ENCODE results near the gene TDO2. TPM values are rescaled to one million over a fixed set of nuclear protein-coding genes. Genes with fewer than 3 reads are reported as not detected.

TDO2 gene
- 12.1 and 12.9 TPM in 2 replicates for total RNA-seq (2014; rRNA removed; shearing (Covaris generic))

- no peak for DNase-seq (ENCODE audit: low read depth)
Measured at GRCh38 chr4:155903453-155903852, at the start of gene TDO2. Gene TDO2 (plus strand): TSS chr4:155903696. CDS start chr4:155903759, 63 bp downstream.

DNA sequence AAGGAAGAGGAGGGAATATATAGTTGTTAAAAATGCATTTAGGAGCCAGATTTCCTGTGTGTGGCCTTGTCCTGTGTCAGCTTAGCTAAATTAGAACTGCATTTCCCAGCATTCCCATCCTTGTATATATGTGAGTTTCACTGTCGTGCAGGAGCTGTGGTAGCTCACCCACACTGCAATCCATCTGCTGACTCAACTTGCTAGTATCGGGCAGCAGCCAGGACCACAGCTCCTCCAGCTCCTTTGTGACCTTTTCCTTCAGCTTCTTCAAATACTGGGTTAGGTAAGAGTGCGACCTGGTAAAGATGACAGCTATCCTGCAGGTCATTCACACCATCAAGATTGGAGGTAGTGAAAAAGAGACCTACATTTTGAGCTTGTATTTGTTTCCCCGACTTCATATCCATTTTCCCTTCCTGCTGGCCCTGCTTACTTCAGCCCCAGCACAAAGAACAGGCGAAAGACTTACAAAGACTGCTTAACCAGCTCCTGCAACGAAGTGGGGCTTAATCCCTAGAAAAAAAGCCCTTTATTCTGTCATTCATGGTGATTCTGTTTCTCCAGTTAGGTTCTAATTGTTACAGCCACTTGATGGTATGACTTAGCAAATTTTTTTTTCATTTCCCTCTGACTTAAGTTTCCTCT is 48.8 kb upstream of the TDO2 start:
- peak; percentile 77 for DNase-seq (ENCODE audit: low read depth)

DNA sequence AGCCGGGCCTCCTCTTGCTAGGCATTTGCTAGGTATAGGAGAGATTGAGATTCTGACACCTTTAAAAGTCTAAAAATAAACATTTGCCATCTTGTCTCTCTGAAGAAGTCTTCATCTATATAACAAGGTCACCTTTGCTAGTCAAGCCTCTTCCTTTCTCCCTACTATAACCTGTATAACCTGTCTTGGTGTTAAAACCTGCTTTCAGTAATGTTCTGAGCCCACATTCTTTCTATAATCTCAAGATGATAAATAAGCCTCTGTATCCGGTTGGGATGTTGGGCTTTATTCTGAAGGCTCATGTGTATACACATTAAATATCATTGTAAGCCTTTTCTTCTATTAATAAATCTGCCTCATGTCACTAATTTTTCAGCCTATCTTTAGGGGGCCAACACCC is 47.6 kb upstream of the TDO2 start:
- DNase-seq (ENCODE audit: low read depth) = no peak

DNA sequence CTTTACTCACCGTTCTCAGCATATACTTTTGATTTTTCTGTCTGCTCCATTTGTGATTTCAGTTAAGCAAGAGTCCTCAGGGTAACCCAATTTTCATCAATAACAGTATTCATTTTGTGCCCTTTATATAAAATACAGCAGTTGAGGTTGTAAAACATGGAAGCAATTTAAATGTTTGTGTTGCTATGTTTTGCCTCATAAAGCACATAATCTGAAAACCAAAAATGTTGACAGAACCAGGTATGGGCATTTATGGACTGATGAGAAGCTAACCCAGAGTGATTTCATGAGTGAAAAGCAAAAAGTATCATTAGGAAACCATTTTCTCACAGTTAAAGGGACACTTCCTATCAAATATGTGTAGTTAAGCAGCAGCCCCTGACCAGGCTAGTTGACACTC is 37.3 kb upstream of the TDO2 start, which contains the start of gene ASIC5:
TSS of gene ASIC5 (minus strand) at position 101 of the 400 bp plus-strand sequence. CDS start at position 50, 51 bp downstream.
- no peak for DNase-seq (ENCODE audit: low read depth)

GRCh38 chr4:155875878-155876277 is 27.6 kb upstream of the TDO2 start:
- no peak for DNase-seq (ENCODE audit: low read depth)

- DNase-seq (ENCODE audit: low read depth) = no peak
Measured at GRCh38 chr4:155877971-155878370, 25.5 kb upstream of the TDO2 start.

DNA sequence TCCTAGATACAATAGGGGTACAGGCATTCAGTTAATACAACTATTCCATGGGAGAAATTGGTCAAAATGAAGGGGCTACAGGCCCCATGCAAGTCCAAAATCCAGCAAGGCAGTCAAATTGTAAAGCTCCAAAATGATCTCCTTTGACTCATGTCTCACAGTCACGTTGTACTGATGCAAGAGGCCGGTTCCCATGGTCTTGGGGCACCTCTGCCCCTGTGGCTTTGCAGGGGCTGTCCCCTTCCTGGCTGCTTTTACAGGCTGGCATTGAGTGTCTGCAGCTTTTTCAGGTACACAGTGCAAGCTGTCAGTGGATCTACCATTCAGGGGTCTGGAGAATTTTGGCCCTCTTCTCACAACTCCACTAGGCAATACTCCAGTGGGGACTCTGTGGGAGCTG is 24.9 kb upstream of the TDO2 start:
- no peak for DNase-seq (ENCODE audit: low read depth)

GRCh38 chr4:155879767-155880166 is 23.7 kb upstream of the TDO2 start:
- no peak for DNase-seq (ENCODE audit: low read depth)

DNA sequence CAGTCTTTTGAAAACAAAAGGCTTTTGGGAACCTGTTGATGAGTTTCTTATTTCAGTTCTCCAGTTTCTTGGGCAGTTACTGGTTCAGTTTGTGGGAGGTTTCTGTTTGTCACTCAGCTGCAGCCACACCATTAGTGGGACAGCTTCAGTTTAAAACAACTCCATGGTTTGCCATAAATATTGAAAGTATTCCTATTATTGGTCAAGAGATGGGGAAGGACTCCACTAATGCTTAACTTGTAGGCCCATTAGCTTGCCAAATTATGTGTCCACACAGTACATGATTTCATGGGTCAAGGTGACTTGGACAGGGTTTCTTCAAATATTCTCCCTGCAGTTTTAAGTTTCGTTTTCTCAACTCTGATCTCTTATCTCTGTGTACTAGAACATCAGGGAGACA is 21.9 kb upstream of the TDO2 start:
- DNase-seq (ENCODE audit: low read depth) = no peak

DNA sequence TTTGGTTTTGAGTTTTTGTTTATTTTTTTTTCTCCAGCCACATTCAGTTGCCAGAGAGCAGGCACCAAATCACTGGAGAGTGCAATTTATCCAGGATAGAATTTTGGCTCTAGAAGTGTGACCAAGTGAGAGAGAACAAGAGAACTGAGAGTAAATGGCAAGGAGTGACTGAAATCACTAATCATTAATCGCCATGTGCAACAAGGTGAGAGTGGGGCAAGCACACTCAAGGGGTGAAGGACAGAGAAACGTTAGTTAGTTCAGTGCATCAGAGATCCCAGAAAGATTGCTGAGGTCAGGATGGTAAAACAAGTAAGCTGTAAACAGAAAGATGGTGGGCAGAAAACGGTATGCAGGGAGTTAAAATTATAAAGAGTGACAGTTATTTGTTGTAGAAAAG is 19.6 kb upstream of the TDO2 start:
- DNase-seq (ENCODE audit: low read depth) = no peak

- DNase-seq (ENCODE audit: low read depth) = no peak
Measured at GRCh38 chr4:155885666-155886065, 17.8 kb upstream of the TDO2 start.

DNA sequence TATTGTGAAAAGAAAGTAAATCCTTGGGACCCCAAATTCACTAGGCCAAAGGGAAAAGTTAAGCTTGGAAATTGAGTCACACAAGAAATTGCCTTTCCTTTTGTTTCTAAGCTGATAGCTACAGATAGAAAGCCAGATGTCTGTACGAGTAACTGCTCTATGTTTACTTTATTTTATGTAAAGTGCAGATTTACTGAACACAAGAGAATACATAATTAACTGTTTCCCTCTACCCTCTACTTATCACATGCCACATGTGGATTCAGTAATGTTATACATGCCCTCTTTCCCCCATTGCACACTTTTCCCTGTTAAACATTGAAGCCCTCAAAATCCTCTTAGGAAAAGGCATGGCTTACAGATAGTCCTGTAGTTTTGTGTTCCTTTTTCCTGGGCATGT is 16.5 kb upstream of the TDO2 start:
- DNase-seq (ENCODE audit: low read depth) = no peak

DNA sequence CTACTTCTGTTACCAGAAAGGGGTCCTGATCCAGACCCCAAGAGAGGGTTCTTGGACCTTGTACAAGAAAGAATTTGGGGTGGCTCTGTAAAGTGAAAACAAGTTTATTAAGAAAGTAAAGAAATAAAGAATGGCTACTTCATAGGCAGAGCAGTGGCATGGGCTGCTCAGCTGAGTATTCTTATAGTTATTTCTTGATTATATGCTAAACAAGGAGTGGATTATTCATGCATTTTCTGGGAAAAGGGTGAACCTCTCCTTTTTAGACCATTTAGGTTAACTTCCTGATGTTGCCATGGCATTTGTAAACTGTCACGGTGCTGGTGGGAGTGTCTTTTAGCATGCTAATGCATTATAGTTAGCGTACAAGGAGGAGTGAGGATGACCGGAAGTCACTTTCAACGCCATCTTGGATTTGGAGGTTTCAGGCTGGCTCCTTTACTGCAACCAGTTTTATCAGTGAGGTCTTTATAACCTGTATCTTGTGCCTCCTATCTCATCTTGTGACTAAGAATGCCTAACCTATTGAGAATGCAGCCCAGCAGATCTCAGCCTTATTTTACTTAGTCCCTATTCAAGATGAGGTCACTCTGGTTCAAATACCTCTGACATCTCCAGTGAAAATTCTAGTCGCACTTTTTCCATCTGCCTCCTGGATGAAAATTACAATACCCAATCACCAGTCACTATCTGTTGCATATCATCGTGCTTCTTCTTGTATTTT is 15.5 kb upstream of the TDO2 start:
- no peak for DNase-seq (ENCODE audit: low read depth)

DNA sequence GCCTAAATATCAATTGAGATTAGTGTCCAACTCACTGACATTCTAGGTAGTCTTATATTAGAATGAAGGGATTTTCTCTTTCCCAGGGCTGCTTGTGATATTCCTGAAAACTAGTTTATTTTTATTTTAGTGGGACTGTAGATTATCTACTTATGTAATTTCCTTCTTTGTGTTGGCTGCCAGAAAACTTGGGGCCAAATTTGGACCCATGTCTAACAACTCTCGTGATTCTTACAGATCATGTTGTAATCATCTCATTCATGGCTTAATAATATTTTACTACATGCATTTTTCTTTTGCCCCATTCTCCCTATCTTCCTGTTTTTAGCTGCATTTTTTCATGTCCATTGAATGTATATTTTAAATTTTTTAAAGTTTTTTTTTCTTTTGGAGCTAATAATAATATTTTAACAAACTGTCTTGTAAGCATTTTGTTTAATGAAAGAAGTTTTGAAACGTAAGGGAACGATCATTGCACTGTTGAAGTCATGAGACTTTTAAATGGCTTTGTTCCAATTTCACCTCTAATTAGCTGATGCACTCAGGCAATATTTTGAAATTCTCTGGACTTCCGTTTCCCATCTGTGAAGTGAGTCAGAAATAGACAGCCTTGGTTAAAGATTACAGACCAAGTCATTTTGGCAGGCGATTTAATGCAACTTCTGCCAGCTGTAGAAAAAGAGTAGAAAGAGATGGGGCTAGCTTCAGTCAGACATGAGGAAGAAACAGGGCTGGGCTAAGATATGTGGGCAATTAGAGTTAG is 14.3 kb upstream of the TDO2 start:
- DNase-seq (ENCODE audit: low read depth) = peak; percentile 96

DNA sequence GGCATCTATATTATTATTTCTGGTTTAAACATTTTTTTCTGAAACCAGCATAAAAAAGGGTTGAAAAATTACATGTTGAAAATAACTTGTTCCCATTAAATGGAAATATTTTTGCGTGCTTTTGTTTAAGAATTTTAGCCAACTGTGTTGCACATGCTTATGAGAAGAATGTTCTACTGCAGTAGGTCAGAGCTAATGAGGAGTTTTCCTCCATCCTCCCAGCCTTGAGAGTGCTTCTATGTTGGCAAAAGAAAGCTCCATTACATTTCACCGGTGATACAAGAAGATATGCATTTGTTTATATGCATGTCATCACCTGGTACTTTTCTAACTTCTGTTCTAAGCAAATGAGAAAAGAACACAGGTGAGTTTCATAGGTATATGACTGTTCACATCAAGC is 13.6 kb upstream of the TDO2 start:
- no peak for DNase-seq (ENCODE audit: low read depth)

DNA sequence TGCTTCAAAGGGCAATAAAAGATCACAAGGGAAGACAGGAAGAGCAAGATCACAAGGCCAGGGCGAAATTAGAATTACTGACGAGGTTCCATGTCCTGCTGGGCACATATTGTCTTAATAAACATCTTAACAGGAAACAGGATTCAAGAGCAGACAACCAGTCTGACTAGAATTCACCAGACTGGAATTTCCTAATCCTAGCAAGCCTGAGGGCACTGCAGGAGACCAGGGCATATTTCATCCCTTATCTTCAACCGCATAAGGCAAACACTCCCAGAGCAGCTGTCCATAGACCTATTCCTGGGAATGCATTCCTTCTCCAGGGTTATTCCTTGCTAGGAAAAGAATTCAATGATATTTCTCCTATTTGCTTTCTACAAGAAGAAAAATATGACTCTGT is 12.4 kb upstream of the TDO2 start:
- DNase-seq (ENCODE audit: low read depth) = peak; percentile 83

- DNase-seq (ENCODE audit: low read depth) = peak; percentile 54
Measured at GRCh38 chr4:155898371-155898770, 5.1 kb upstream of the TDO2 start.

- DNase-seq (ENCODE audit: low read depth) = peak; percentile 39
Measured at GRCh38 chr4:155899891-155900290, 3.6 kb upstream of the TDO2 start.

DNA sequence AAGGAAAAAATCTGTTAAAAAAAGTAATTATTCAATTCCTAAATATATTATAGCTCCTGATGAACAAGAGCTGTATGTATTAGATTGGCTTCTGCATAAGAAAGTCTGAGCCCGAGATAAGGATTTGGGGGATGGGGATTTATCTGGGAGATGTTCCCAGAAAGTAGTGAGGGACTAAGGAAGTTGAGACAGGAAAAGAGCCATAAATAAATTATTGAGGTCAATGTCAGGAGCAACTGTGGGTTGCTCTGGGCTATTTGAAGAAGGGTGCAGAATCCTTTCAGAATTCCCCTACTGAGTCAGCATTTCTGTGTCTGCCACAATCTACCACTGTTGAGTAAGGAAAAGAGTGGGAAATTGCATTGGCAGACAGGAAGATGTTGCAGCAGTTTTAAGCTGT is 3.1 kb upstream of the TDO2 start:
- DNase-seq (ENCODE audit: low read depth) = peak; percentile 97

GRCh38 chr4:155901013-155901412 is 2.5 kb upstream of the TDO2 start:
- DNase-seq (ENCODE audit: low read depth) = no peak

GRCh38 chr4:155904331-155904730 is 835 bp downstream of the TDO2 start:
- no peak for DNase-seq (ENCODE audit: low read depth)

GRCh38 chr4:155906554-155907247 is 3.2 kb downstream of the TDO2 start:
- DNase-seq (ENCODE audit: low read depth) = peak; percentile 96

All from RPMI7951 (cell line).